Peyer's patch (tissue), 4 donors: ENCODE measurements around the gene KRT8.

Source experiments
- POLR2A ChIP-seq, 2 donors: fragments of 450-650 bp; IDR thresholded peaks; one replicate each; pipeline ENCODE4 v1.5.1; 2017; ENCODE audit warnings: antibody characterized with exemption in 2 of 2, mild to moderate bottlenecking in 2 of 2, moderate library complexity in 2 of 2
- TF ChIP-seq, protein P1 (sequence below), 6 experiments: fragments of 450-650 bp in 4 of 6; fragments of 200-600 bp in 2 of 6; sonication (generic) in 1 of 6; IDR thresholded peaks; one replicate each; pipeline ENCODE4 v1.5.1; 2017 to 2019; ENCODE audit warnings: antibody characterized with exemption in 6 of 6, mild to moderate bottlenecking in 3 of 6, moderate library complexity in 1 of 6

DNA sequence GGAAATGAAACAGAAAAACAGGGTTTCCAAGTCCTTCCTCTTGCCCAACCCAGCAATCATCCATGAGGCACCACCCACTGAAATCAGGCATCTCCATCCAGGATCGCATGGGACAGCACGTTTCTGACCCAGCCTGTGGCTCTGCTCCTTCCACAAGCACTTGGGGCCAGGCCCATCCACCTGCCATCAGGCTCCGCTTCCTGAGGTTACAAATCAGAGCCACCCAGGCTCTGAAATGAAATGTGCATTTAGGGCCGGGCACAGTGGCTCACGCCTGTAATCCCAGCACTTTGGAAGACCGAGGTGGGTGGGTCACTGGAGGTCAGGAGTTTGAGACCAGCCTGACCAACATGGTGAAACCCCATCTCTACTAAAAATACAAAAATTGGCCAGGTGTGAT is 55.4 kb downstream of the KRT8 start:
- no peak for TF ChIP-seq POLR2A (IDR thresholded peaks at IDR 0.05)
- TF ChIP-seq, protein P1, sequence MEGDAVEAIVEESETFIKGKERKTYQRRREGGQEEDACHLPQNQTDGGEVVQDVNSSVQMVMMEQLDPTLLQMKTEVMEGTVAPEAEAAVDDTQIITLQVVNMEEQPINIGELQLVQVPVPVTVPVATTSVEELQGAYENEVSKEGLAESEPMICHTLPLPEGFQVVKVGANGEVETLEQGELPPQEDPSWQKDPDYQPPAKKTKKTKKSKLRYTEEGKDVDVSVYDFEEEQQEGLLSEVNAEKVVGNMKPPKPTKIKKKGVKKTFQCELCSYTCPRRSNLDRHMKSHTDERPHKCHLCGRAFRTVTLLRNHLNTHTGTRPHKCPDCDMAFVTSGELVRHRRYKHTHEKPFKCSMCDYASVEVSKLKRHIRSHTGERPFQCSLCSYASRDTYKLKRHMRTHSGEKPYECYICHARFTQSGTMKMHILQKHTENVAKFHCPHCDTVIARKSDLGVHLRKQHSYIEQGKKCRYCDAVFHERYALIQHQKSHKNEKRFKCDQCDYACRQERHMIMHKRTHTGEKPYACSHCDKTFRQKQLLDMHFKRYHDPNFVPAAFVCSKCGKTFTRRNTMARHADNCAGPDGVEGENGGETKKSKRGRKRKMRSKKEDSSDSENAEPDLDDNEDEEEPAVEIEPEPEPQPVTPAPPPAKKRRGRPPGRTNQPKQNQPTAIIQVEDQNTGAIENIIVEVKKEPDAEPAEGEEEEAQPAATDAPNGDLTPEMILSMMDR (IDR thresholded peaks at IDR 0.05): no peak
